Measurements from ENCODE around the gene FAM53A.

FAM53A gene

GRCh38 chr4:1683736-1684505 is at the start of gene FAM53A:
Gene FAM53A (minus strand): TSS chr4:1684313. CDS start chr4:1668741, 15,572 bp downstream.
- DNase-seq (ENCODE audit: extremely low read depth, low read depth): peak; percentile 60
- TF ChIP-seq CTCF (IDR thresholded peaks at IDR 0.05; ENCODE audit: low read depth, low read length): no peak

- no peak for DNase-seq (ENCODE audit: extremely low read depth, low read depth)
- TF ChIP-seq CTCF (IDR thresholded peaks at IDR 0.05; ENCODE audit: low read depth, low read length): no peak
These were observed 48.8 kb upstream of the FAM53A start for GRCh38 chr4:1732911-1733310.

GRCh38 chr4:1731180-1731579 is 47.1 kb upstream of the FAM53A start:
- TF ChIP-seq CTCF (IDR thresholded peaks at IDR 0.05; ENCODE audit: low read depth, low read length): no peak
- no peak for DNase-seq (ENCODE audit: extremely low read depth, low read depth)

GRCh38 chr4:1730532-1731135 is 46.5 kb upstream of the FAM53A start:
- no peak for TF ChIP-seq CTCF (IDR thresholded peaks at IDR 0.05; ENCODE audit: low read depth, low read length)
- no peak for DNase-seq (ENCODE audit: extremely low read depth, low read depth)

- no peak for DNase-seq (ENCODE audit: extremely low read depth, low read depth)
- no peak for TF ChIP-seq CTCF (IDR thresholded peaks at IDR 0.05; ENCODE audit: low read depth, low read length)
These were observed 44.2 kb upstream of the FAM53A start for GRCh38 chr4:1728061-1728980.

GRCh38 chr4:1727117-1728031 is 43.3 kb upstream of the FAM53A start:
- no peak for TF ChIP-seq CTCF (IDR thresholded peaks at IDR 0.05; ENCODE audit: low read depth, low read length)
- no peak for DNase-seq (ENCODE audit: extremely low read depth, low read depth)
